Measurements from ENCODE around the gene C16orf54.

DNA sequence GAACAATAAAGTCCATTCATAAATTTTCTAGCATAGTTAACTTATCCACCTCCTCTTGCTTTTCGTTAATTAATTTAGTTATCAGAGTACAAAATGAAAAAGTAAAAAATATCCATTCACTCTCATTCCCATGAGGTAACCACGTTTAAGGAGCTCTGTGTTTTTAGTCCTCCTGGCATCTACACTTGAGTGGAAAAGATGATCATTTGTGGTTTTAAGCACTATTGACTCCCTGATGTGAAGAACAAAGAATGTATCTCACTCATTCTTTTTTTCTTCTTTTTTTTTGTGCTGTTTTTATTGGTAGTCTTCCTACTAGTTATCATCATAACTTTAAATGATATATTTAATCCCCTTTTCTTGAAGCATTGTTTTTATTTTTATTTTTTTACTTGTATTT lies 40.8 kb downstream of the C16orf54 start:
- TF ChIP-seq, protein P1, sequence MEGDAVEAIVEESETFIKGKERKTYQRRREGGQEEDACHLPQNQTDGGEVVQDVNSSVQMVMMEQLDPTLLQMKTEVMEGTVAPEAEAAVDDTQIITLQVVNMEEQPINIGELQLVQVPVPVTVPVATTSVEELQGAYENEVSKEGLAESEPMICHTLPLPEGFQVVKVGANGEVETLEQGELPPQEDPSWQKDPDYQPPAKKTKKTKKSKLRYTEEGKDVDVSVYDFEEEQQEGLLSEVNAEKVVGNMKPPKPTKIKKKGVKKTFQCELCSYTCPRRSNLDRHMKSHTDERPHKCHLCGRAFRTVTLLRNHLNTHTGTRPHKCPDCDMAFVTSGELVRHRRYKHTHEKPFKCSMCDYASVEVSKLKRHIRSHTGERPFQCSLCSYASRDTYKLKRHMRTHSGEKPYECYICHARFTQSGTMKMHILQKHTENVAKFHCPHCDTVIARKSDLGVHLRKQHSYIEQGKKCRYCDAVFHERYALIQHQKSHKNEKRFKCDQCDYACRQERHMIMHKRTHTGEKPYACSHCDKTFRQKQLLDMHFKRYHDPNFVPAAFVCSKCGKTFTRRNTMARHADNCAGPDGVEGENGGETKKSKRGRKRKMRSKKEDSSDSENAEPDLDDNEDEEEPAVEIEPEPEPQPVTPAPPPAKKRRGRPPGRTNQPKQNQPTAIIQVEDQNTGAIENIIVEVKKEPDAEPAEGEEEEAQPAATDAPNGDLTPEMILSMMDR (IDR thresholded peaks at IDR 0.05 in 2 of 3, conservative IDR thresholded peaks at IDR 0.05 in 1 of 3; ENCODE audit: insufficient read depth in 2 of 3, low read depth in 1 of 3, low read length in 3 of 3) = no peak
- TF ChIP-seq PRMT5 (CRISPR knock-in tag; IDR thresholded peaks at IDR 0.05) (no peak), TAF1 (IDR thresholded peaks at IDR 0.05; ENCODE audit: control insufficient read depth, extremely low read depth, insufficient read depth, low read length, severe bottlenecking) (no peak), ZNF436 (CRISPR knock-in tag; IDR thresholded peaks at IDR 0.05) (no peak), FOXP1 (CRISPR knock-in tag; IDR thresholded peaks at IDR 0.05) (no peak), ATF7 (IDR thresholded peaks at IDR 0.05) (no peak), CREM (IDR thresholded peaks at IDR 0.05; ENCODE audit: low read depth) (no peak), SOX6 (IDR thresholded peaks at IDR 0.05) (no peak), RFX5 (IDR thresholded peaks at IDR 0.05; ENCODE audit: low read depth, low read length) (no peak), YY1 (IDR thresholded peaks at IDR 0.05; ENCODE audit: borderline replicate concordance in 1 of 3, control insufficient read depth in 1 of 3, extremely low read depth in 1 of 3, insufficient read depth in 3 of 3, insufficient read length in 1 of 3, insufficient replicate concordance in 2 of 3, low read depth in 1 of 3, low read length in 2 of 3) (no peak), CEBPB (tag; IDR thresholded peaks at IDR 0.05) (no peak)
- TF ChIP-seq, protein P2, sequence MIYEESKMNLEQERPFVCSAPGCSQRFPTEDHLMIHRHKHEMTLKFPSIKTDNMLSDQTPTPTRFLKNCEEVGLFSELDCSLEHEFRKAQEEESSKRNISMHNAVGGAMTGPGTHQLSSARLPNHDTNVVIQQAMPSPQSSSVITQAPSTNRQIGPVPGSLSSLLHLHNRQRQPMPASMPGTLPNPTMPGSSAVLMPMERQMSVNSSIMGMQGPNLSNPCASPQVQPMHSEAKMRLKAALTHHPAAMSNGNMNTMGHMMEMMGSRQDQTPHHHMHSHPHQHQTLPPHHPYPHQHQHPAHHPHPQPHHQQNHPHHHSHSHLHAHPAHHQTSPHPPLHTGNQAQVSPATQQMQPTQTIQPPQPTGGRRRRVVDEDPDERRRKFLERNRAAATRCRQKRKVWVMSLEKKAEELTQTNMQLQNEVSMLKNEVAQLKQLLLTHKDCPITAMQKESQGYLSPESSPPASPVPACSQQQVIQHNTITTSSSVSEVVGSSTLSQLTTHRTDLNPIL (CRISPR knock-in tag; IDR thresholded peaks at IDR 0.05) = no peak
- TF ChIP-seq, protein P3, sequence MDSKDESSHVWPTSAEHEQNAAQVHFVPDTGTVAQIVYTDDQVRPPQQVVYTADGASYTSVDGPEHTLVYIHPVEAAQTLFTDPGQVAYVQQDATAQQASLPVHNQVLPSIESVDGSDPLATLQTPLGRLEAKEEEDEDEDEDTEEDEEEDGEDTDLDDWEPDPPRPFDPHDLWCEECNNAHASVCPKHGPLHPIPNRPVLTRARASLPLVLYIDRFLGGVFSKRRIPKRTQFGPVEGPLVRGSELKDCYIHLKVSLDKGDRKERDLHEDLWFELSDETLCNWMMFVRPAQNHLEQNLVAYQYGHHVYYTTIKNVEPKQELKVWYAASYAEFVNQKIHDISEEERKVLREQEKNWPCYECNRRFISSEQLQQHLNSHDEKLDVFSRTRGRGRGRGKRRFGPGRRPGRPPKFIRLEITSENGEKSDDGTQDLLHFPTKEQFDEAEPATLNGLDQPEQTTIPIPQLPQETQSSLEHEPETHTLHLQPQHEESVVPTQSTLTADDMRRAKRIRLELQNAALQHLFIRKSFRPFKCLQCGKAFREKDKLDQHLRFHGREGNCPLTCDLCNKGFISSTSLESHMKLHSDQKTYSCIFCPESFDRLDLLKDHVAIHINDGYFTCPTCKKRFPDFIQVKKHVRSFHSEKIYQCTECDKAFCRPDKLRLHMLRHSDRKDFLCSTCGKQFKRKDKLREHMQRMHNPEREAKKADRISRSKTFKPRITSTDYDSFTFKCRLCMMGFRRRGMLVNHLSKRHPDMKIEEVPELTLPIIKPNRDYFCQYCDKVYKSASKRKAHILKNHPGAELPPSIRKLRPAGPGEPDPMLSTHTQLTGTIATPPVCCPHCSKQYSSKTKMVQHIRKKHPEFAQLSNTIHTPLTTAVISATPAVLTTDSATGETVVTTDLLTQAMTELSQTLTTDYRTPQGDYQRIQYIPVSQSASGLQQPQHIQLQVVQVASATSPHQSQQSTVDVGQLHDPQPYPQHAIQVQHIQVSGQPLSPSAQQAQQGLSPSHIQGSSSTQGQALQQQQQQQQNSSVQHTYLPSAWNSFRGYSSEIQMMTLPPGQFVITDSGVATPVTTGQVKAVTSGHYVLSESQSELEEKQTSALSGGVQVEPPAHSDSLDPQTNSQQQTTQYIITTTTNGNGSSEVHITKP (IDR thresholded peaks at IDR 0.05; ENCODE audit: partially characterized antibody) = no peak
